Measurements from ENCODE around the gene COL6A2.
"Not testable (repeated sequence)": the region's sequence is repeated elsewhere in the genome, so short reads cannot be mapped to it uniquely, and the experiment has no call there.

Gene COL6A2

DNA sequence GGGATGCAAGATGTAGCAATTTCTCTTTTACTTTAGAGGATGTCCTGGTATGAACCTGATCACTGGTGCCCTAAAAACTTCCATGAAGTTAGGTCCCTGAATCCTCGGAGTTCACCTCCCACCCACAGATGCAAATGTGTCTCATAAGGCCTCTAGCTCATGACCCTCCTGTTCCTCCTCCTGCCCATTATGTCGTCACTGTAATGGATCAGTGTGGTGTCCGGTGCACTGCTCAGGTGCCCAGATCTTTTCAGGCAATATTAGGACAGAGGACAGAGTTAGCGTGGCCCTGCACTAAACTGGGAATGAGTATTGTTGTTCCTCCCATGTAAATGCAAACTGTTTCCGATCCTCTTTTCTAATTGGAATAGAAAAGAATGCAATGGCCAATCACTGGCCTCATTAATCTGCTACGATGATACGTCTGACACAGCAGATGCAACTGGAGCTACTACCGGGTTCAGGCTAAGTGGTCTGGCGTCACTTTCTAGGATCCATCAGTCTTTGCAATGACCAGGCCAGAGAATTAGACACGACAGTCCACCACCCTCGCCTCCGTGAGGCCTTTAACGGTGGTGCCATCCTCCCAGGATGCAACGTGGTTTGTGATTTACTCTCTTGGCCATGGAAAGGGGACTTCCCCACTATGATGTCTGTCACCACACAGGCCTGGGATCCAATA lies 3.4 kb upstream of the COL6A2 start:
- no peak for DNase-seq (ENCODE audit: low spot score)

DNA sequence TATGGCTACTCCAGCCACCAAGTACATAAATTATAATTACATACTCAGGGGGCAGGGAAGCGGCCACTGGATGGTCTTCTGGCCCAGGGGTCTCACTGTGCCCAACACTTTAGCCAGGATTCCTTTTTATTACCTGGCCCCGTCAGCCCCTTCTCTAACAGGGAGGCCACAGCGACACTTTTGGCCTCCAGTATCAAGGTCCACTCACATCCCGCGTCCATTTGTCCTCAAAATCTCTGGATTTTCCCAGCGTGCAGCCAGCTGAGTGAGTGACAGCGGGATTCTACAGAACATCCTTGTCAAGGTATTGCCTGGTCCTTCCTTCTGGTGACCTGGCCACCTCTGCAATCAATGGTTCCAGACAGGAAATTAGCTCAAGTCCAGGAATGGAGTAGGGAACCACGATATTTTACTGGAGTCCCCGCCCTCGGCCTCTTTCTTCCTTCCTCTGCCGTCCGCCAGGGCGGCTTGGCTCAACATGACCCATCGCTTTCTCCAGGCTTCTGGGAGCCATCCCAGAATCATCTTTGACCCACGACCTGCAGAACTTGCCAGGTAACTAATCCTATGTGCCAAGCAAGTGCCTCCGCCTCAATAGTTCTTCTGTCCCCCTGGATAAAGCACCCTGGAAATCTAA lies 2.7 kb upstream of the COL6A2 start:
- no peak for DNase-seq (ENCODE audit: low spot score)

GRCh38 chr21:46095814-46096595 lies 1.9 kb upstream of the COL6A2 start:
- no peak for DNase-seq (ENCODE audit: low spot score)

DNA sequence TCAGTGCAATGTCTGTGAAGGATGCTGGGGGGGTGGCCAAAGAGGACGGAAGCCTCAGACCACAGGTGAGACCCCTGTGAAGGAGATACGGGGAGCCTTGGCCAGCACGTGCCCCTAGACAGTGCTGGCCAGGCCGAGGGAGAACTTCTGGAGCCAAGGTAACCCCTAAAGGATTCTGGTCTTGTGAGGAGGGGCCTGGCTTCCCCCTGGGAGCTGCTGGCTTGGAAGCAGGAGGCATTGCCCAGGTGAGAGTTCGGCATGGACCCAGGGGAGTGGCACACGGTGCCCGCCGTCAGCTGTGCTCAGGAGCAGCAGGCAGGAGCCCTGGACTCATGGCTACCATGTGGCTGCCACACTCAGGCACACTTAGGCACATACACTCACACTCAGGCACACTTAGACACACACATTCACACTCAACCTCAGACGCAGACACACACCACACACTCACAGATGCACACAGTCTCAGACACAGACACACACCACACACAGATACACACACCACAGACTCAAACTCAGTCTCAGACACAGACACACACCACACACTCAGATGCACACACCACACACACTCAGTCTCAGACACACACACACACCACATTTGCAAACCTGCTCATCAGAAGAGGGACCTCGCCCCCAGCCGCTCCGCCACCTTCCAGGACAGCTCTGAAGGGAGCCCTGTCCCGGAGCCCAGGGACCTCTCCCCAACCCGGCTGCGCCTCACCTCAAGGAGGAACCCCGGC lies 1.1 kb upstream of the COL6A2 start:
- DNase-seq (ENCODE audit: low spot score), result no peak

- no peak for DNase-seq (ENCODE audit: low spot score)
Measured at GRCh38 chr21:46098303-46099141, 610 bp downstream of the COL6A2 start.

DNA sequence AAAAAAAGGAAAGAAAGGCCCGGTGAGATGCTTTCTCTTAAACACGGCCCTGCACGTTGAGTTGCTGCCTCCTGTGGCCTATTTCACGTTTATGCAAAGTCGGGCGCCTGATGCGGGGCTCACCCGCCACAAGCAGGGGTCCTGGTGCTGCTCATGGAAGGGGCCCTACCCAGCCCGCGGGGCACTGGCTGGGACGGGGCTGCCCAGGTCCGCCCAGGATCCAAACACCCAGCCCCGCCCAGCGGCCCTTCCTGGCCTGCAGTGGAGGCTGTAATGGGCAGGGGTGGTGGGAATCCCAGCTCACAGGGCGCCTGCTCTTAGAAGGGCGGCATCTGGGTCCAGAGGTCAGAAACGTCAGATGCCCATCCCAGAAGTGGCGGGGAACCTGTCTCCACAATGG lies 1.6 kb downstream of the COL6A2 start:
- DNase-seq (ENCODE audit: low spot score), result peak; percentile 46

DNA sequence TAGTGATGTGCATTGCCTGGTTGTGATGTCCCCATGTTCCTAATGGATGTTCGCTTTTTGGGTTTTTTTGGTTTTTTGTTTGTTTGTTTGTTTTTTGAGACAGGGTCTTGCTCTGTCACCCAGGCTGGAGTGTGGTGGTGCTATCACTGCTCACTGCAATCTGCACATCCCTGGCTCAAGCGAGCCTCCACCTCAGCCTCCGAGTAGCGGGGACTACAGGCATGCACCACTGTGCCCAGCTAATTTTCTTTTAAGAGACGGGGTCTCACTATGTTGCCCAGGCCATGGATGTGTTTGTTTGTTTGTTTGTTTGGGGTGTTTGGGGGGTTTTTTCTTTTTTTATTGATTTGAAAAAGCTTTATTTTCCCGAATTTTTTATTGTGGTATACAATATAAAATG lies 2.1 kb downstream of the COL6A2 start:
- no peak for DNase-seq (ENCODE audit: low spot score)

DNA sequence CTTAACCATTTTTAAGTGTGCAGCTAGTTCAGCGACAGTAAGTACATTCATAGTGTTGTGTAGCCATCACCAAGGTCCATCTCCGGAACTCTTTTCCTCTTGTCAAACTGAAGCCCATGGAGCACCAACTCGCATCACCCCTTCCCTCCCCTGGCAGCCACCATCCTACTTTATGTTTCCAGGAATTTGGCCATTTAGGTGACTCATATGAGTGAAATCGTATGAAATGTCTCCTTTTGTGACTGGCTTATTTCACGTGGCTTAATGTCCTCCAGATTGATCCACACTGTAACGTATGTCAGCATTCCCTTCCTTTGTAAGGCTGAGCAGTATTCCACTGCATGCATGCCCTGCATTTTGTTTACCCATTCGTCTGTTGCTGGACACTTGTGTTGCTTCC lies 2.5 kb downstream of the COL6A2 start:
- DNase-seq (ENCODE audit: low spot score), result no peak

DNA sequence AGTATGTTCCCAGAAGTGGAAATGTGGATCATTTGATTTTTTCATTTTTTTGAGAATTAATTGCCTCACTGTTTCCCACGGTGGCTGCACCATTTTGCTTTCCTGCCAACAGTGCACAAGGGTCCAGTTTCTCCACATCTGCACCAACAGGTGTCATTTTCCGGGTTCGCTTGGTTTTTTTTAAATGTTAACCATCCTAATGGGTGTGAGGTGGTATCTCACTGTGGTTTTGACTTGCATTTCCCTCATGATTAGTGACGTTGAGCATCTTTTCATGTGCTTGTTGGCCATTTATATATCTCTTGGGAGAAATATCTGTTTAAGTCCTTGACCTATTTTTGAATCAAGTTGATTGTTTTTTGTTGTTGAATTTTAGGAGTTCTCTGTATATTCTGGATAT lies 3.0 kb downstream of the COL6A2 start:
- no peak for DNase-seq (ENCODE audit: low spot score)

GRCh38 chr21:46104104-46104503 lies 6.2 kb downstream of the COL6A2 start:
- DNase-seq (ENCODE audit: low spot score), result no peak

DNA sequence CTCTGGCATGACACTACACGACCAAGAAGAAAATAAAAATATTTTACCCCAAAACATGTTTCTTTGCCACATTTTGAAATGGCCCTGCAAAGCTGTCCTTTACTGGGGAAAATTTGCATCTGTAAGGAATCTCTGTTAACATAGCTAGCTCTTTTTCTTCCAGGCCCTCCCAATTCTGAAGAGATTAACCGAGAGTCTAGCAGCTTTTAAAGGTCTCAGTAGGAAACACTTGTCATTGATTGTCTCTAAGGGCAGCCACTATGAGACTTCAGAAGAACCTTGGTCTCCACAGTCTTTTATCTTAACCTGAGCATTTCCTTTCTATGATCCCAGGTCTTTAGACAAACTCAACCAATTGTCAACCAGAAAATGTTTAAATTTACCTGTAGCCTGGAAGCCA lies 9.5 kb downstream of the COL6A2 start:
- DNase-seq (ENCODE audit: low spot score), result not testable (repeated sequence)

DNA sequence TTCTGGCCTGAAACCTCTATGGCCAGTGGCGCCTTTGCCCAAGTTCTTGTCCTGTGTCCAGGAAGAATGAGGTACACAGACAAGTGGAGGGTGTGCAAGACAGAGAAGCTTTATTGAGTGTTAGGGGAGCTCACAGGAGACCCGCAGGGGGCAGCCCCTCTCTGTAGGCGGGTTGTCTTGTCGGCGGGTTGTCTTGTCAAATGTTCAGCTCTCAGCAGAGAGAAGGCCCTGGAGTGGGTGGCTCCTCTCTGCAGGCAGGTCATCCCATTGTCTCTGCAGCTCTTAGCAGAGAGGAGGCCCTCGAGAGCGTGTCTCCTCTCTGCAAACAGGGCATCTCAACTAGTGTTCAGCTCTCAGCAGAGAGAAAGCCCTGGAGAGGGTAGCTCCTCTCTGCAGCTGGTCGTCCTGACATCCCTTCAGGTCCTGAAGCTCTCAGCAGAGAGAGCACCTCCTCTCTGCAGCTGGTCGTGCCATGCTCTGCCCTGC lies 11.0 kb downstream of the COL6A2 start:
- DNase-seq (ENCODE audit: low spot score), result no peak

GRCh38 chr21:46109313-46110221 lies 11.7 kb downstream of the COL6A2 start:
- no peak for DNase-seq (ENCODE audit: low spot score)

DNA sequence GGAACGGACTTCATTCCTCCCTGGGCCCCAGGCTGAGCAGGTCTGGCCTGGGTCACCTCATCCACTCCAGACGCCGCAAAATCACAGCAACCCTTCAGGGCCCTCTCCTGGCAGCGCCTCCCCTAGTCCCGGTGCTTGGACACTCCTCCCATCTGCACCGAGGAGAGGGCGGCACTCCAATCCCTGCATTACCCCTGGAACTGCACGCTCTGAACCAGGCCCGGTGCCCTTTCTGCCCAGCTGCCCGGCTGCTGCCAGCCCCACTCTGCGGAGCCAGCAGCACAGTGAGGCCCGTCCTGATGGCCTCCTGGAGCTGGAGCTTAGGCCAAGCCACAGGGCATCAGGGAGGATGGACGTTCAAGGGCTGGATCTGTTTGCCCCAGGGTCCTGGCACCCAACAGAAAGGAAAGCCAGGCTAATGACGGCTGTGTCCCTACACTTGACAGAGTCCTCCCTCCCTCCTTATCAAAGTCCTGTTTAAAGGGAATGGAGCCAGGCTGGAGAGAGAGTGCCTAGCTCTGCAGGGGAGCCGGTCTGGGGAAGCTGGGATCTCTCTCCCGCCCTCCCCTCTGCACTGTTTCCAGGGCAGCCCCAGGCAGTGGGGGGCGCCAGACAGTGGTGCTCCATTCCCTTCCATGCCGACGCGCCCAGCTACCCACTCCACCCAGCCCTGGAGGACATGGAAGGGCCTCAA lies 12.7 kb downstream of the COL6A2 start:
- no peak for DNase-seq (ENCODE audit: low spot score)

GRCh38 chr21:46111193-46111571 lies 13.3 kb downstream of the COL6A2 start:
- no peak for DNase-seq (ENCODE audit: low spot score)

DNA sequence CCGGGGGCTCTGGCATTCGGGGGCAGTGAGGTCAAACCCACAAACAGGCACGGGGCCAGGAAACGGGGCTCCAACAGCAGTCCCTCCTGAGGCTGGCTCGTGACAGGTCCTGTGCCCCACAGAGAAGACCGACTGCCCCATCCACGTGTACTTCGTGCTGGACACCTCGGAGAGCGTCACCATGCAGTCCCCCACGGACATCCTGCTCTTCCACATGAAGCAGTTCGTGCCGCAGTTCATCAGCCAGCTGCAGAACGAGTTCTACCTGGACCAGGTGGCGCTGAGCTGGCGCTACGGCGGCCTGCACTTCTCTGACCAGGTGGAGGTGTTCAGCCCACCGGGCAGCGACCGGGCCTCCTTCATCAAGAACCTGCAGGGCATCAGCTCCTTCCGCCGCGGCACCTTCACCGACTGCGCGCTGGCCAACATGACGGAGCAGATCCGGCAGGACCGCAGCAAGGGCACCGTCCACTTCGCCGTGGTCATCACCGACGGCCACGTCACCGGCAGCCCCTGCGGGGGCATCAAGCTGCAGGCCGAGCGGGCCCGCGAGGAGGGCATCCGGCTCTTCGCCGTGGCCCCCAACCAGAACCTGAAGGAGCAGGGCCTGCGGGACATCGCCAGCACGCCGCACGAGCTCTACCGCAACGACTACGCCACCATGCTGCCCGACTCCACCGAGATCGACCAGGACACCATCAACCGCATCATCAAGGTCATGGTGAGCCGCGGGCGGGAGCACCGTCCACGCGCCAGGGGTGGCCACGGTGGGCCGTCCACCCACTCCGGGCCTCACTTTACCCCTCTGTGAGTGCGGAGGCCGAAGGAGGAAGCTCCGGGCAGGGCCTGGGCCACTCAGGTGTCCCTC lies 14.2 kb downstream of the COL6A2 start:
- DNase-seq (ENCODE audit: low spot score), result no peak

DNA sequence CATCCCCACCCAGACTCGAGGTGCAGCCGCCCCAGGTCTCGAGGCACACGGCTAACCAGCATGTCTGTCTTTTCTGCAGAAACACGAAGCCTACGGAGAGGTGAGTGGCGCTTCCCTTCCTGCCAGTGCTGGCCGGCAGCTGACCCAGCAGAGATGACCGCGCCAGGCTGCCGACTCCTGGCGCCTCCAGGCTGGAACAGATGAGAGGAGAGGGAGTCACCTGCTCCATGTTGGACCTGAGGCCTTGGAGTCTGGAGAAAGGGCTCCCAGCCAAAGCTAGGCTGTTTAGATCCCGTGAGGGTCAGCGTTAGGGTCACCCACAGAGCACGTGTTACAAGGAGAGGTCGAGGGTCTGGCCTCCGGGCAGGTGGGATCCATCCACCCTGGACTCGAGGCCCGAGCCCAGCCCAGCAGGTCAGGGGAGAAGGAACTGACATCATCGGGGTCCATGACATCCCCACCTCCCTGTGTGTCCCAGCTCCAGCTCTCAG lies 14.9 kb downstream of the COL6A2 start:
- no peak for DNase-seq (ENCODE audit: low spot score)

GRCh38 chr21:46113497-46114176 lies 15.7 kb downstream of the COL6A2 start:
- no peak for DNase-seq (ENCODE audit: low spot score)
